Karpas-422 (cell line): ENCODE data around the gene DHX35. TPM values are rescaled to one million over a fixed set of nuclear protein-coding genes. Genes with fewer than 3 reads are reported as not detected.
"Not testable (repeated sequence)": the region's sequence is repeated elsewhere in the genome, so short reads cannot be mapped to it uniquely, and the experiment has no call there.

ENCODE experiments used
- DNase-seq: peaks from one replicate; pipeline ENCODE4 v3.0.0-alpha.2; 2015
- H2AFZ ChIP-seq: fragments of 200-600 bp; sonication (generic); 2 replicates; pipeline ENCODE4 v1.6.1; 2014; ENCODE audit warnings: antibody characterized with exemption, low read length, mixed read lengths
- H3K27ac ChIP-seq: fragments of 200-600 bp; sonication (generic); 2 replicates; pipeline ENCODE4 v1.5.1; 2014; ENCODE audit warnings: mild to moderate bottlenecking, low read length, moderate library complexity
- H3K27me3 ChIP-seq: fragments of 200-600 bp; sonication (generic); 2 replicates; pipeline ENCODE4 v1.6.1; 2014; ENCODE audit warnings: low read length, mixed read lengths
- H3K36me3 ChIP-seq: fragments of 200-600 bp; sonication (generic); 2 replicates; pipeline ENCODE4 v1.6.1; 2014; ENCODE audit warnings: low read length, mixed read lengths; ENCODE audit not compliant: insufficient read depth
- H3K4me1 ChIP-seq: fragments of 200-600 bp; sonication (generic); 2 replicates; pipeline ENCODE4 v1.6.1; 2014; ENCODE audit warnings: mild to moderate bottlenecking, low read length, mixed read lengths
- H3K4me2 ChIP-seq: fragments of 200-600 bp; sonication (generic); 2 replicates; pipeline ENCODE4 v1.6.1; 2014; ENCODE audit warnings: low read length, low read depth, mild to moderate bottlenecking; ENCODE audit not compliant: poor library complexity, severe bottlenecking
- H3K4me3 ChIP-seq: fragments of 200-600 bp; sonication (generic); 2 replicates; pipeline ENCODE4 v1.5.1; 2014; ENCODE audit warnings: mild to moderate bottlenecking, antibody characterized with exemption, low read length, mixed read lengths
- H3K79me2 ChIP-seq: fragments of 200-600 bp; sonication (generic); 2 replicates; pipeline ENCODE4 v1.6.1; 2014; ENCODE audit warnings: mild to moderate bottlenecking, low read length, mixed read lengths
- H3K9ac ChIP-seq: fragments of 200-600 bp; sonication (generic); 2 replicates; pipeline ENCODE4 v1.6.0; 2014; ENCODE audit warnings: low read length
- H3K9me2 ChIP-seq: fragments of 200-600 bp; sonication (generic), shearing (Covaris generic); replicated peaks from 2 replicates; pipeline ENCODE4 v1.6.0; 2014; ENCODE audit warnings: mild to moderate bottlenecking, low read length, moderate library complexity; ENCODE audit not compliant: insufficient read depth
- H3K9me3 ChIP-seq: fragments of 300-700, 200-600 bp; sonication (generic); 2 replicates; pipeline ENCODE4 v1.6.1; 2014; ENCODE audit warnings: low read length, mixed read lengths
- H4K20me1 ChIP-seq: fragments of 200-600 bp; sonication (generic); 2 replicates; pipeline ENCODE4 v1.6.1; 2014; ENCODE audit warnings: mild to moderate bottlenecking, antibody characterized with exemption, low read length, low read depth; ENCODE audit not compliant: insufficient read depth
- total RNA-seq: library from RNA; depleted of rRNA; stranded (reverse); fragments of >200 nt; shearing (Covaris generic); gene quantifications from 2 replicates; pipeline ENCODE4 v1.2.3, GENCODE V29; 2014; ENCODE audit warnings: low replicate concordance

DHX35 gene
- total RNA-seq, 1 experiment from 2014 or later, result 19.0 TPM

- H3K9ac ChIP-seq, H3K4me2 ChIP-seq: not testable (repeated sequence)
These were observed 1.9 kb upstream of the DHX35 start for GRCh38 chr20:38960187-38960687.

GRCh38 chr20:38961530-38962043, 557 bp upstream of the DHX35 start:
- H3K4me3 ChIP-seq, result peak overlapping the region; percentile 72

More at GRCh38 chr20:38960187-38960687, 1.9 kb upstream of the DHX35 start:
- H3K4me3 ChIP-seq, H3K9me3 ChIP-seq, DNase-seq, H4K20me1 ChIP-seq, H3K9me2 ChIP-seq, H3K27me3 ChIP-seq, H2AFZ ChIP-seq, H3K27ac ChIP-seq, H3K36me3 ChIP-seq: not testable (repeated sequence)
- Histone ChIP-seq H3K79me2 (peaks cover 41% of the 10 kb centered on the region), H3K4me1 (peaks cover 25% of the 10 kb centered on the region)

GRCh38 chr20:38962928-38963401, 821 bp downstream of the DHX35 start:
- no peaks in the 10 kb centered on the region for H3K9me2 ChIP-seq
- no peaks in the 10 kb centered on the region for H3K9me3 ChIP-seq
- peak; percentile 63 for DNase-seq
- H4K20me1 ChIP-seq, result no peaks in the 10 kb centered on the region
- peaks cover 69% of the 10 kb centered on the region for H3K79me2 ChIP-seq
- H3K4me3 ChIP-seq, result peak overlapping the region; percentile 72
- peak overlapping the region; percentile 84 for H3K4me2 ChIP-seq
- no peaks in the 10 kb centered on the region for H3K27me3 ChIP-seq
- peak overlapping the region; percentile 84; the same call in 1 of the 2 replicates for H2AFZ ChIP-seq
- peak overlapping the region; percentile 80 for H3K27ac ChIP-seq
- H3K4me1 ChIP-seq, result peaks cover 25% of the 10 kb centered on the region
- H3K36me3 ChIP-seq, result no peaks in the 10 kb centered on the region; the same call in 1 of the 2 replicates
- peak overlapping the region; percentile 82 for H3K9ac ChIP-seq

More at GRCh38 chr20:38961530-38962043, 557 bp upstream of the DHX35 start:
- Histone ChIP-seq H3K36me3 (no peaks in the 10 kb centered on the region; the same call in 1 of the 2 replicates), H3K9ac (peak overlapping the region; percentile 89), H3K9me2 (no peaks in the 10 kb centered on the region), H3K4me2 (peak overlapping the region; percentile 99), H2AFZ (peak overlapping the region; percentile 85; the same call in 1 of the 2 replicates), H3K27me3 (no peaks in the 10 kb centered on the region), H4K20me1 (no peaks in the 10 kb centered on the region), H3K27ac (peak overlapping the region; percentile 78), H3K79me2 (peaks cover 55% of the 10 kb centered on the region), H3K9me3 (no peaks in the 10 kb centered on the region), H3K4me1 (peaks cover 25% of the 10 kb centered on the region)
- DNase-seq, result peak; percentile 75

- Histone ChIP-seq H4K20me1 (no peaks in the 10 kb centered on the region), H3K4me3 (peak overlapping the region; percentile 72), H3K27me3 (no peaks in the 10 kb centered on the region), H3K9ac (peak overlapping the region; percentile 82), H3K9me3 (no peaks in the 10 kb centered on the region), H3K4me1 (peaks cover 25% of the 10 kb centered on the region), H3K27ac (peak overlapping the region; percentile 80), H3K79me2 (peaks cover 72% of the 10 kb centered on the region), H3K4me2 (peak overlapping the region; percentile 84), H3K36me3 (no peaks in the 10 kb centered on the region; the same call in 1 of the 2 replicates), H3K9me2 (no peaks in the 10 kb centered on the region), H2AFZ (no peak overlapping the region)
- no peak for DNase-seq
These were observed 1.6 kb downstream of the DHX35 start for GRCh38 chr20:38963745-38964144.

GRCh38 chr20:38965264-38965663, 3.1 kb downstream of the DHX35 start:
- H3K9me2 ChIP-seq, result no peaks in the 10 kb centered on the region
- no peaks in the 10 kb centered on the region for H4K20me1 ChIP-seq
- no peak overlapping the region for H3K4me2 ChIP-seq
- H3K4me1 ChIP-seq, result peaks cover 25% of the 10 kb centered on the region
- no peak overlapping the region for H2AFZ ChIP-seq
- no peaks in the 10 kb centered on the region; the same call in 1 of the 2 replicates for H3K36me3 ChIP-seq
- DNase-seq, result no peak
- no peak overlapping the region for H3K27ac ChIP-seq
- H3K9ac ChIP-seq, result no peak overlapping the region
- no peaks in the 10 kb centered on the region for H3K9me3 ChIP-seq
- H3K79me2 ChIP-seq, result peaks cover 72% of the 10 kb centered on the region
- H3K27me3 ChIP-seq, result no peaks in the 10 kb centered on the region
- H3K4me3 ChIP-seq, result no peak overlapping the region

- H4K20me1 ChIP-seq, result no peaks in the 10 kb centered on the region
- no peak overlapping the region for H3K4me3 ChIP-seq
- no peak overlapping the region for H2AFZ ChIP-seq
- H3K4me1 ChIP-seq, result peaks cover 16% of the 10 kb centered on the region
- no peaks in the 10 kb centered on the region for H3K9me3 ChIP-seq
- H3K36me3 ChIP-seq, result peaks cover 10% of the 10 kb centered on the region; the same call in 1 of the 2 replicates
- H3K27me3 ChIP-seq, result no peaks in the 10 kb centered on the region
- no peak overlapping the region for H3K27ac ChIP-seq
- peaks cover 65% of the 10 kb centered on the region for H3K79me2 ChIP-seq
- H3K4me2 ChIP-seq, result no peak overlapping the region
- DNase-seq, result no peak
- no peaks in the 10 kb centered on the region for H3K9me2 ChIP-seq
- no peak overlapping the region for H3K9ac ChIP-seq
These were observed 5.9 kb downstream of the DHX35 start for GRCh38 chr20:38968090-38968489.

- H2AFZ ChIP-seq, result no peak overlapping the region
- no peak overlapping the region for H3K4me2 ChIP-seq
- H3K9ac ChIP-seq, result no peak overlapping the region
- DNase-seq, result no peak
- H3K79me2 ChIP-seq, result peaks cover 59% of the 10 kb centered on the region
- H3K27ac ChIP-seq, result no peak overlapping the region
- peaks cover 10% of the 10 kb centered on the region; the same call in 1 of the 2 replicates for H3K36me3 ChIP-seq
- no peaks in the 10 kb centered on the region for H4K20me1 ChIP-seq
- no peaks in the 10 kb centered on the region for H3K9me2 ChIP-seq
- no peaks in the 10 kb centered on the region for H3K9me3 ChIP-seq
- H3K27me3 ChIP-seq, result no peaks in the 10 kb centered on the region
- H3K4me3 ChIP-seq, result no peak overlapping the region
- H3K4me1 ChIP-seq, result peaks cover 5% of the 10 kb centered on the region
These were observed 7.6 kb downstream of the DHX35 start for GRCh38 chr20:38969708-38970107.

GRCh38 chr20:38970302-38970701, 8.2 kb downstream of the DHX35 start:
- Histone ChIP-seq H3K27me3 (no peaks in the 10 kb centered on the region), H3K36me3 (peaks cover 10% of the 10 kb centered on the region; the same call in 1 of the 2 replicates), H3K27ac (no peak overlapping the region), H3K9me2 (no peaks in the 10 kb centered on the region), H3K9ac (no peak overlapping the region), H2AFZ (no peak overlapping the region), H4K20me1 (no peaks in the 10 kb centered on the region), H3K4me2 (no peak overlapping the region), H3K9me3 (no peaks in the 10 kb centered on the region), H3K4me1 (peaks cover 5% of the 10 kb centered on the region), H3K79me2 (peaks cover 59% of the 10 kb centered on the region), H3K4me3 (no peak overlapping the region)
- no peak for DNase-seq
